NCI-H2196 (cell line): Measurements from ENCODE around the gene PTPN1.

Experiments used
- DNase-seq: peaks from one replicate; lab custom pipeline; 2025; ENCODE audit not compliant: unreplicated experiment; lab: John Stamatoyannopoulos, UW

PTPN1 gene

DNA sequence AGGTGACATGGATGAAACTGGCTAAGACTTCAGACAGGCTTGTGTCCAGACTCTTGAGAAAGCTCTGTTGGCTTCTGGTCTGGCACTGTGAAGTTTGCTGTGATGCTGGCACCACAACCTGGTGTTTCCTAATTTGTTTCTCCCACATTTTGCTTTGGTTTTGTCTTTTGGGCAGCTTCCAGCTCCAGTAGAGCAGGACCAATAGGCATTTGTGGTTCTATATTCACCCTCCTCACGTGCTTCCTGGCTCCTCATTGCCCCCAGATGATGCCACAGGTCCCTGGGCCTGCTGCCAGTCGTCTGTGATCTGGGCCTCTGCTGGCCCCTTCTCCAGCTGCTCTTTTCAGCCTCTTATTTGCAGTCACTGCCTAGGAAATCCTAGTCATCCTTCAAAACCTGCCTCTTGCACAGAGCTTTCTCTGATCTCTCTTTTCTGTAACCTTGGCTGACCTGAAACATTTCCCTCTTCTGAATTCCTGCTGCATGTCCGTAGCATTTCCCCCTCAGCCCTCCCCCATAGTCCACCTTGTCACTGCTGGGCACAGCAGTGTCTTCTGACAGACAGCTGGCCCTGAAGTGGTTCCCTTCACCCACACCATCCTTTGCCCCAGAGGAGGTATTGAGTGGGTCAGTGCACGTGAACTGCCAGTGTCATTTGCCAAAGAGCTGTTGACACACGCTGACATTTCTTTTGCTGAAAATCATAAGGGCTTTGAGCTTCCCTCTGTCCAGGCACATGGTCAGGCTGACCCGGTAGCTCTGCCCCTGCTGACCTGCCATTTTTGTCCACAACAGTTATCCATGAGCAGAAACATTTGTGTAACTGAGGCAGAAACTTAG, 63.0 kb downstream of the PTPN1 start:
- DNase-seq, result peak; percentile 86

DNA sequence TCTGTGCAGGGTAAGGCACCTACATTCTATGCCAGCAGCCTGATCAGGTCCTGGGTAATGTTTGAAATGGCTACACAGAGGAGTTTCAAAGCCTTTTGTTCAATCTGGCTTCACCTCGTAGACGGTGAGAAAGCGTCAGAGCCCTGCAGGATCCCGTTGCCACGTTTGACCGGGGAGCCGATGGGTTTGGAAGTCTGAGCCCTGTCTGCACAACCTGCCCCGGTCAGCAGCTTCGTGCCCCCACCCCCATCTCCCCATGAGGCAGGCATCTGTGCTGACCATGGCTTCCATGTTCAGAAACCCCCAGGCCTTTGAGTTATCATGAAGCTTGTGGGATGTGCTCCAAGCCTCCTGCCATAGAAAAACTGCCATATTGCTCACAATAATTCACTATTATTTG, 63.9 kb downstream of the PTPN1 start:
- DNase-seq, result no peak

DNA sequence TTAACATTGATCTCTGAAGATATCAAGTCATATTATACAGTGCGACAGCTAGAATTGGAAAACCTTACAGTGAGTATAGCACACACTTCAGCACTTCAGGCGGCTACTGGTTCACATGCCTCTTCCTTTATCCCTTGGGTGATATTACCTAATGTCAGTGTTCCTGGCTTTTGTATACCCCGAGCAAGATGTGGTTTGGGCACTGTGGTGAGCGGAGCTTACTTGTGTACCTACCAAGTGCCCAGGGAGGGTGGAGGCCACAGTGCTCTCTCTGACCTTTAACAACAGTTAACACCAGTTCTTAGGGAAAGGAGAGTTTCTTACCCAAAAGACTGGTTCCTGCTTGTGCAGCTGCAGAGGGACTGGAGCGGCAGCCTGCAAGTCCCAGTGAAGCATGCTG, 64.4 kb downstream of the PTPN1 start:
- DNase-seq, result no peak

DNA sequence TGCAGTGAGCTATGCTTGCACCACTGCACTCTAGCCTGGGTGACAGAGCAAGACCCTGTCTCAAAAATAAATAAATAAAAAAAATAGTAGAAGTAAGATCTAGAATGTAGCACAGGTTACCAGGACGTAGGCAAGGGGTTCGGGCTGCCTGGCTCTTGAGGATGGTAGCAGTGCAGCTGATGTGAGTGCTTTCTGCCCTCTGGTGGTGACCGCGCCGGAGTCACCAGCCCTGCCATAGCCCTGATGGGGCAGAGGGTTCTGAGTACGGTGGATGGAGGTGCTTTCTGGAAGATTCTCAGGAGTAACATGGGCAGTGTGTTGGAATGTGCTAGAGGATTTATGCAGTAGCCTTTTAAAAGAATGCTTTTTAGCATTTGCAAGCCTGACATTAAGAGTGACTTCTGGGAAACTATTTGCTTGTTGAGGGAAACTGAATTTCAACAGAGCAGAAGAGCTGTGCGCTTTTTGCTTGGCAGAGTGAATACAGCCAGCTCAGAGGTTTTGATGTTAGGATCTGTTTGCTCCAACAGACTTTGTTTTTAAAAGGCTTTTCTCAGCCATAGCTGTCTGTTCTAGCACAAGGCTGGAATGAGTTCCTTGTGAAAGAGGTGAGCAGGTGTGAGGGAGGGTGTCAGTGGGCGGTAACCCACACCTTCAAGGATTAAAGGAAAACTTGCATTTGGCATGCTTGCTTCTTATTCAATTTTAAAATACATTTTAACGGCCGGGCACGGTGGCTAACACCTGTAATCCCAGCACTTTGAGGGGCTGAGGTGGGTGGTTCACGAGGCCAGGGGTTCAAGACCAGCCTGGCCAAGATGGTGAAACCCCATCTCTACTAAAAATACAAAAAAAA, 65.9 kb downstream of the PTPN1 start:
- peak; percentile 47 for DNase-seq

DNA sequence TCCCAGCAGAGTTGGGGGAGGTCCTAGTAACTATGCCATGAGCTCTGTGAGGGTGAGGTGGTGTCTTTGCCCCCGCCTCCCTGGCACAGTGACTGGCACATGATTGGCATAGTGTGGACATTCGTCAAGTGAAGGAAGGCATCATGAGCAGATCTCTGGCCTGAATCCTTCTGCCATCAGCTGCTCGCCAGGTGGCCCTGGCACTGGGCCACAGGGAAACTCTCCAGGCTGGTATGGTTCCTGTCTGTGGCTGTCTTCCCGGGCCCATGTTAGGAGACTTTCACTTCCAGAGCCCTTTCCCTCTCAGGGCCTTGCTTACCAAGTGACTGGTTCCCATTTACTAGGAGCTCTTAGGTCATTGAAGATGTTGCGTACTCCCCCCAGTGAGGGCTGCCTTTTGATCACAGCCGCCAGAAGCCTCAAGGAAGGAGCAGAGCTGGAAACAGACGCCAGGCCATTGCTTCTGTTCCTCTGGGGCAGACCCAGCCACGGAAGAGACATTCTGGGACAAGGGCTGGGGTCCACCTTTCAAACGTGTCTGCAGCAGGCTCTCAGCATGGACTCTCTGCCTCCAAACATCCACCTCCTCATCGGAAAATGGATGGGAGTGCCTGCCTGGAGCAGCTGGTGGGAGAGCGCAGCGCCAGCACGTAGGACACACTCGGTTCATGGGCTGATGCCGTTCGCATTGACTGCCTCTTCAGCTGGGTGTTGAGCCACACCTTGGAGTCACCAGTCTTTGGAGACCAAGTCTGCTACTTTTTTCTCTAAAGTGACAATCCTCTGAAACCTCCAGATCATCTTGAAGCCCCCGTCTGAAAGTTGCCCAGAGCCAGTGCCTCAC, 67.2 kb downstream of the PTPN1 start:
- DNase-seq, result peak; percentile 83

DNA sequence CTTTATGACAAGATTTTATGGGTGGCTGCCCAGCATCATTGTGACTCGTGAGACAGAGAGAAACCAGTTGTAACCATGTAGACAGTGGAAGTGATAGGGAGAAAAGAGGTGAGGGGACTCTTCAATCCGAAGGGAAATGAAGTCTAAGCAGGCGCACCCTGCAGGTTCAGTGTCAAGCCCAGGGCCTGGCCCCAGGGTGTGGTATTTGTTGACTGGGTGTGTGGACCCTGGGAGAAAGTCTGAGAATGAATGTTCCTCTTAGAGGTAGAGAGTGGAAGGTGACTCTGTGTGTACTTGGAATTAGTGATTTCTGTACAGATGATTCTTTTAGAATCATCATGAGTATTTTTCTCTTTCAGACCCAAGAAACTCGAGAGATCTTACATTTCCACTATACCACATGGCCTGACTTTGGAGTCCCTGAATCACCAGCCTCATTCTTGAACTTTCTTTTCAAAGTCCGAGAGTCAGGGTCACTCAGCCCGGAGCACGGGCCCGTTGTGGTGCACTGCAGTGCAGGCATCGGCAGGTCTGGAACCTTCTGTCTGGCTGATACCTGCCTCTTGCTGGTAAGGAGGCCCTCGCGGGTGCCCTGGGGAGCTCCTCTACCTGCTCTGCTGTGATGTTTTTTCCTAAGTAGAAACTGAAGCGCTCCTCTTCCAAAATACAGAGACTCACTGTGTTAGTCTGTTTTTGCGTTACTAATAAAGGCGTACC, 68.0 kb downstream of the PTPN1 start:
- no peak for DNase-seq

DNA sequence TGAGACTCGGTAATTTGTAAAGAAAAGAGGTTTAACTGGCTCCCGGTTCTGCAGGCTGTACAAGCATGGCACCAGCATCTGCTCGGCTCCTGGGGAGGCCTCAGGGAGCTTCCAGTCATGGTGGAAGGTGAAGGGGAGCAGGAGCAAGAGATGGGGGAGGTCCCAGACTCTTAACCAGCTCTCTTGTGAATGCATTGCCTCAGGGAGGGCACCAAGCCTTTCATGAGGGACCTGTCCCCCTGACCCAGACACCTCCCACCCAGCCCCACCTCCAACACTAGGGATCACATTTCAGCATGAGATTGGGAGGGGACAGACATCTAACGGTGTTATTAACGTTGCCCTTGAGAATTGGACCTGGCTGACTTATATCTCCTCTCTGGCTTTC, 68.6 kb downstream of the PTPN1 start:
- DNase-seq, result no peak

DNA sequence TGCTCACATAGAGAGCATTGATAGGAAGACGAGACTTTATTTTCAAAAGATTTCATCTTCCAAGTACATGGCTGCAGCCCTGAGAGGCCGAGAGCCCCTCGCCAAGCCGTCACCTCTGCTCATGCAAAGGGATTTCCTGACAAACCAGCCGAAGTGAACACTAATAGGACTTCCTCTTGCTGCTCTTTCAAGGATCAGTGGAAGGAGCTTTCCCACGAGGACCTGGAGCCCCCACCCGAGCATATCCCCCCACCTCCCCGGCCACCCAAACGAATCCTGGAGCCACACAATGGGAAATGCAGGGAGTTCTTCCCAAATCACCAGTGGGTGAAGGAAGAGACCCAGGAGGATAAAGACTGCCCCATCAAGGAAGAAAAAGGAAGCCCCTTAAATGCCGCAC, 69.3 kb downstream of the PTPN1 start:
- DNase-seq, result no peak

DNA sequence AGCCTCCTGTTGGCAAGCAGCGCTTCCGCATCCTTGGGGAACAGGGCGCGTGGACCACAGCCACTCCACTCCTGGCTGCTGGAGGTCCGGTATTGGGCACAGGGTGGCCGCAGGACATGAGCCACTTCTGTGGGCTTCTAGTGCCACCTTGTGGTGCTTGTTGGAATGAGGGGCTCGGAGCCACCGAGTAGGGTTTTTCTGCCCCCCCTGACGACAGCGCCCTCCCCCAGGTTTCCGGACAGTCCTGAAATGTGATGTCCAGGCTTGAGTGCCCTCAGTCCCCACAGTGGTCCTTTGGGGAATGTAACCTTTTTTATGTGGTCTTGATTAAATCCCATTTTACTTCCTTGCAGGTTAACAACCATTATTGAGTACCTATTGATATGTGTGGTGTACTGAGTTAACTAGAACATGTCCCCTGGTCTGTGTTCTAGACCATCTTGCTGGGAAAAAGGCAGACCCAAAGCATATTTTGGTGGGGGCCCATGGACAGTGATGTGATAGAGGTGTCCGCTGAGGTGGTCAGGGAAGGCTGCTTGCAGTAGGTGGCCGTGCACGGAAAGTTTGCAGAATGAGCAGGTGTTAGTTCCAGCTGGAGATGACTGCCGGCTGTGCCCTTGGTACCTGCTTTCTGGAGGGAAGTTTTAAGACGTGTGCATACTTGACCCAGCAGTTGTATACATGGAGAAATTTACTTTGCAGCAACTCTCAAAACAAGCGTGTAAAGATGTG, 70.0 kb downstream of the PTPN1 start:
- DNase-seq, result peak; percentile 58

DNA sequence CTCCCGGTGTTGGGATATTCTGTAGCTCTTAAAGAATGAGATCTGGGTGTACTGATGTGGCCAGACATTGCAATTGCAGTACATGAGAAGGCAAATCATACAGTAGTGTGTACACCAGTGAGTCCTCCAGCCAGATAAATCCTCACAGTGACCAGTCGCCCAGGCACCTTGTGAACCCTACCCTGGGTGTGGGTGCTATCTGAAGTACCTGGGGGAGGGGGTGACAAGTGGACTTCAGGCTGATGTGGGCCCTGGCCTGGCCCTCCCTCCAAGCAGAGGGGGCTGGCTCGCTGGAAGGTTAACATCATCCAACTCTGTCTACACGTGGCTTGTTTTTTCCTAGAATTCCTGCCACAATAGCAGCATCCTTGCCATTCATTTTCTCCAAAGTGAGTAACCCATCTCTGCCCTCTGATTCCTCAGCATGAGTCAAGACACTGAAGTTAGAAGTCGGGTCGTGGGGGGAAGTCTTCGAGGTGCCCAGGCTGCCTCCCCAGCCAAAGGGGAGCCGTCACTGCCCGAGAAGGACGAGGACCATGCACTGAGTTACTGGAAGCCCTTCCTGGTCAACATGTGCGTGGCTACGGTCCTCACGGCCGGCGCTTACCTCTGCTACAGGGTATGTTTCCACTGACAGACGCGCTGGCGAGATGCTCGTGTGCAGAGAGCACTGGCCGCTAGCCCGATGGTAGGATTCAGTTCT, 70.8 kb downstream of the PTPN1 start:
- no peak for DNase-seq

DNA sequence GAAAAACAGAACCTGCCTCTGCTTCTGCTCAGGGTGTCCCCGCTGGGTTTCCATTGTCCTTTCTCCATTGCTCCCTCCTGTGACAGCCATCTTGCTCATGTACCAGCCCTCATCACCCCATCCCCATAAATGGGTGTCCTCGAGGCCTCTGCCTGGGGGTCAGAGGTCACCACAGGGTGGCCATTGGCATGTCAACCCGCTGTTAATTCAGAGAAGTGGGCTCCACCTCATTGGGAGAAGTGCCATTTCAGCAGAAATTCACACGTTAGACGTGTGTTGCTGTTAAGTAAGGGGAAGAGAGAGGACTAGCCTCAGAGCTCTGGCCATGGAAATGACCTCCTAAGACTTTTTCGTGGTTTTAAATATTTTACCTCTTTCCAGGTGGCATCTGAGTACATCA, 71.9 kb downstream of the PTPN1 start:
- DNase-seq, result no peak

DNA sequence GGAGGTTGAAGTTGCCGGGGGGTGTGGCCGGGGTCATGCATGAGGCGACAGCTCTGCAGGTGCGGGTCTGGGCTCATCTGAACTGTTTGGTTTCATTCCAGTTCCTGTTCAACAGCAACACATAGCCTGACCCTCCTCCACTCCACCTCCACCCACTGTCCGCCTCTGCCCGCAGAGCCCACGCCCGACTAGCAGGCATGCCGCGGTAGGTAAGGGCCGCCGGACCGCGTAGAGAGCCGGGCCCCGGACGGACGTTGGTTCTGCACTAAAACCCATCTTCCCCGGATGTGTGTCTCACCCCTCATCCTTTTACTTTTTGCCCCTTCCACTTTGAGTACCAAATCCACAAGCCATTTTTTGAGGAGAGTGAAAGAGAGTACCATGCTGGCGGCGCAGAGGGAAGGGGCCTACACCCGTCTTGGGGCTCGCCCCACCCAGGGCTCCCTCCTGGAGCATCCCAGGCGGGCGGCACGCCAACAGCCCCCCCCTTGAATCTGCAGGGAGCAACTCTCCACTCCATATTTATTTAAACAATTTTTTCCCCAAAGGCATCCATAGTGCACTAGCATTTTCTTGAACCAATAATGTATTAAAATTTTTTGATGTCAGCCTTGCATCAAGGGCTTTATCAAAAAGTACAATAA, 72.5 kb downstream of the PTPN1 start:
- no peak for DNase-seq

DNA sequence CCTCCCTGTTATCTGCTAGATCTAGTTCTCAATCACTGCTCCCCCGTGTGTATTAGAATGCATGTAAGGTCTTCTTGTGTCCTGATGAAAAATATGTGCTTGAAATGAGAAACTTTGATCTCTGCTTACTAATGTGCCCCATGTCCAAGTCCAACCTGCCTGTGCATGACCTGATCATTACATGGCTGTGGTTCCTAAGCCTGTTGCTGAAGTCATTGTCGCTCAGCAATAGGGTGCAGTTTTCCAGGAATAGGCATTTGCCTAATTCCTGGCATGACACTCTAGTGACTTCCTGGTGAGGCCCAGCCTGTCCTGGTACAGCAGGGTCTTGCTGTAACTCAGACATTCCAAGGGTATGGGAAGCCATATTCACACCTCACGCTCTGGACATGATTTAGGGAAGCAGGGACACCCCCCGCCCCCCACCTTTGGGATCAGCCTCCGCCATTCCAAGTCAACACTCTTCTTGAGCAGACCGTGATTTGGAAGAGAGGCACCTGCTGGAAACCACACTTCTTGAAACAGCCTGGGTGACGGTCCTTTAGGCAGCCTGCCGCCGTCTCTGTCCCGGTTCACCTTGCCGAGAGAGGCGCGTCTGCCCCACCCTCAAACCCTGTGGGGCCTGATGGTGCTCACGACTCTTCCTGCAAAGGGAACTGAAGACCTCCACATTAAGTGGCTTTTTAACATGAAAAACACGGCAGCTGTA, 73.4 kb downstream of the PTPN1 start:
- no peak for DNase-seq

DNA sequence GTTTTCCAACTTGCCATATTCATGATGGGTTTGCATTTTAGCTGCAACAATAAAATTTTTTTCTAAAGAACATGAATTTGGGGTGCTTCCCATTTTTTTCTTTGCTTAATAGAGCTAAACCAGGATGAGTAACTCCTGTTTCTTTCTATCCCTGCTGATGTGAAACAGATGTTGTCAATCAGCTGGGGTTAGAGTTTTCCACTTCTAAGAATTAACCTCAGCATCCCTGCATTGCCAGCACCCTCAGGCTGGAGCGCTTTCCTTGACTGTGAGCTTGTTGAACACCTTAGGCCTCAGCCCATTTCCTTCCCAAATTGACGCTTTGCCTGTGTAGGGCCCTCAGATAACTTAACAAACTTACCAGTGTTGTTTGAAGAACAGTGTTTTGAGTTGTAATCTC, 74.5 kb downstream of the PTPN1 start:
- no peak for DNase-seq

DNA sequence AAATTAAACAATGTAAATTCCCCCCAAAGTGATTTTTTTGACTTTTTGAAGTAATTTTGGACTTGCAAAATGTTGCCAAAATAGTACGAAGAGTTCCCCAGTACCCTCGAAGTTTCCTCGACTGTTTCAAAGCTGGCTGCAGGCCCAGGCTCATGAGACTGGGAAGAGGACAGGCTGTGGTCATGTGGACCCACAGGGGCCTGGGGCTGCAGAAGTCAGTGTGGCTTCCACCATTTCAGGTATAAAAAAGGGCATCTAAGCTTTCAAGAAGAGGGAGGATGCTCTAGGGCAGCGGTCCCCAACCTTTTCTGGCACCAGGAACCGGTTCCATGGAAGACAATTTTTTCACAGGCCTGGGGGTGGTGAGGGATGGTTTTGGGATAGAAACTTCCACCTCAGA, 75.0 kb downstream of the PTPN1 start:
- no peak for DNase-seq

DNA sequence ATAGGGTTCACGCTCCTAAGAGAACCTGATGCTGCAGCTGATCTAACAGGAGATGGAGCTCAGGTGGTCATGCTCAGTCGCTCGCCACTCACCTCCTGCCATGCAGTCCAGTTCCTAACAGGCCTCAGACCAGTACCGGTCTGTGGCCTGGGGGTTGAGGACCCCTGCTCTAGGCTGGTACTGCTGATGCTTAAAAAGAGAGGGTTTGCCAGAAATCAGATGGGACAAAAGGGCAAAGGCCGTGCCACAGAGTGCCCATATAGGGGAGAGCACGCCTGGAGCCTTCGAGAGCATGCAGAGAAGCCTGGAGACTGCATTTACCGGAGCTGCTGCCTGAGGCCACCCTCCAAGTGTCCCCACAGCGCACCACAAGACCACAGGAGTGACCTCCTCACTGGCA, 75.5 kb downstream of the PTPN1 start:
- peak; percentile 14 for DNase-seq

DNA sequence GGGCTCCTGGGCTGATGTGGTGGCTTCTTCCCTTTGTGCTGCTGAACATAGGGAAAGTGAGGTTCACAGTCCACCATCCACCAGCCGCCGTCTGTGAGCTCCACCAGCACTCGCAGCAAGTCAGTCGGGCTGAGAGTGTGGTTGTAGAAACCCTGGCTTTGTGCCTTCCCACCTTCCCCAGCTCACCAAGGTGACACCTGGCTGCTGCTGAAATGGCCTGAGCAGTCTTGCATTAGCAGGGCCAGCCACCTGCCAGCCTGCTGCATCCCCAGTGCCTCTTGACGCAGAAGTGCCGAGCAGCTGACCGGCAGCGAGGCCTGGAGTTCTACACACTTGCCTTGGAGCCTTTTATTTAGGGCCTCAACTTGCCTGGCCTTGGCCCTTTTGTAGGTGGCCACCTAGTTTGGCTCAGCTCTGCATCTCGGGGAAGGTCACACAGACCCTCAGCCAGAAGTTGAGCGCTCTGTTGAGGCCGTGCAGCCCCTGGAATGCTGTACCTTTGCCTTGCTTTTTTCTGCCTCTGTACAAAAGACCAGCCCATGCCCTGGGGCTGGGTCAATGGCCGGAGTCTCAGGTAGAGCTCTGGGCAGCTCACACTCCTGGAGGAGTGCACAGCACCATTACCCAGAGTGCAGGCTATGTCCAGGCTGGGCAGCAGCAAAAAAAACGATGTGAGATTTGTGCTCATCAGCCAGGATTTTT, 76.5 kb downstream of the PTPN1 start:
- peak; percentile 38 for DNase-seq
